GM21367 (cell line): ENCODE data around the gene RPL15.

ENCODE experiments used
- ATAC-seq: cut with Tn5 transposase; IDR thresholded peaks from one replicate; pipeline ENCODE4 v1.9.1; 2021; ENCODE audit not compliant: unreplicated experiment

The RPL15 gene

DNA sequence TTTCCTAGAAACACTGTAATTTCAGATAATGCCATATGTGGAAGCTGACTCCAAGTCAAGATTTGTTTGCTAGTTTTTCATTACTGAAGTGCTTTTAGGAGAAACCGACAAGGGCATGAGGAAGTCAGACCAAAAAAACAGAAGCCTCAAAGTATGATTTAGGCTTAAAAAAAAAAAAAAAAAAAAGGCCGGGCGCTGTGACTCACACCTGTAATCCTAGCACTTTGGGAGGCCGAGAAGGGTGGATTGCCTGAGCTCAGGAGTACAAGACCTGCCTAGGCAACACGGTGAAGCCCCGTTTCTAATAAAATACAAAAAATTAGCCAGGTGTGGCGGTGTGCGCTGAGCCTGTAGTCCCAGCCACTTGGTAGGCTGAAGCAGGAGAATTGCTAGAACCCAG, 11.6 kb downstream of the RPL15 start:
- no peak for ATAC-seq

DNA sequence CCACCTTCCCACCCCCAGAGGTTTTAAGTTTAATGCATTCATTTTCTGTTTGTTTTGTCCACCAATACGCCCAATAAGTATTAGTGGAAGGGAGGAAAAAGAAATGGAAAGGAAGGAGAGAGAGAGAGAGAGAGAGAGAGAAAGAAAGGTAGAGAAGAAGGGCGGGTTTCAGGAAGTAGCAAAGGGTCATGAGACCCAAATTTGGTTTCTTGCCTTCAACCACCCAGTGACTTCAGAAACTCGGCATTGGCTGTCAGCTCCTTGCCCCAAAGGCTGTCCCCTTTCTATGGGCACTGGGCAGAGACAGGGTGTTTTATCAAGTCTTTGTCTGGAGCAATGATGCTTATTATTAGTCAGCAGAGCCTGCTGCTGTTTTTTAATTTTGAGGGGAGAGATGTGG, 14.7 kb downstream of the RPL15 start:
- ATAC-seq: no peak

DNA sequence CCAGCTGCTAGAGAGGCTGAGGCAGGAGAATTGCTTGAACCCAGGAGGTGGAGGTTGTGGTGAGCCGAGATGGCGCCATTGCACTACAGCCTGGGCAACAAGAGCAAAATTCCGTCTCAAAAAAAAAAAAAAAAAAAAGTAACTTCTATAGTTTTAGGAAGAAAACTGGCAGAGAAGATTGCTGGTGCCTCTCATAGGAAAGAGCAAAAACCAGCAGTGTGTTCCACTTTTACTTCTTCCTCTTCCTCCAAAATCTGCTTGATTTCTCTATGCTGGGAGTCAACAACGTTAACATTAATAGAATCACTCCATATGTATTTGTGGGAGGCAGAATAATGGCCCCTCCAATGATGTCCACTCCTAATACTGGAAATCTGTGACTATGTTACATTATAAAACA, 15.6 kb downstream of the RPL15 start:
- no peak for ATAC-seq

GRCh38 chr3:23934253-23934652, 17.3 kb downstream of the RPL15 start:
- no peak for ATAC-seq

DNA sequence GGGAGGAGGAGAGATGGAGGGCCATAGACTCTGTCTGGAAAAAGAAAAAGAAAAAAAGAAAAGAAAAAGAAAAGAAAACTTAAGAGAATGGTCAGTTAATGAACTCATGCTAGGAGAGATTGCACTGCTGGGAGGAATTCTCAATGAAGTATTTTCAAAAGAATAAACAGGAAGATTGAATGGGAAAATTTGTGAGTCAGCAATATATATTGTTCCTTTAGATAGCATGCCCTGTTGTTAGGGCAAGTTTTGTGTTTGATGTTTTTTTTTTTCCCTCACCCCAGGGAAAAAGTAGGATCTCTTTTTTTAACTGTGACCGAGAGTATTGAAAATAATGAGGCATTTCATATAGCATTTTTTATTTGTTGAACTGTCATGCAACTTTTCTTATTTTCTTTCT, 20.4 kb downstream of the RPL15 start:
- ATAC-seq: no peak

DNA sequence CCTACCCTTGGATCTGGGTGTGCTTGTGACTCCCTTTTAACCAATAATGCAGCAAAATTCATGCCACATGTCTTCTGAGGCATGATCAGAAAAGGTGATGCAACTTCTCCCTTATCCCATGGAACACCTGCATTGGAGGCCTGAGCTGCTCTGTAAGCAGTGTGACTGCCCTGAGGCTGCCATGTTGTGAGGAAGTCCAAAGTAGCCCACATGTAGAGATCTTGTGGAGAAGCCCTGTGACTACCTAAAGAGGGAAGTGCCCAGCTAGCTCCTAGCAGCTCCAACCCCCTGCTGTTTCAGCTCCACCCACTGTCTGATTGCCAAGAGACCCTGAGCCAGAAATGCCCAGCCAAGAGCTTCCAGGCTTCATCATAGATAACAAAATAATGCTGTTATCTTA, 21.8 kb downstream of the RPL15 start:
- ATAC-seq: no peak

DNA sequence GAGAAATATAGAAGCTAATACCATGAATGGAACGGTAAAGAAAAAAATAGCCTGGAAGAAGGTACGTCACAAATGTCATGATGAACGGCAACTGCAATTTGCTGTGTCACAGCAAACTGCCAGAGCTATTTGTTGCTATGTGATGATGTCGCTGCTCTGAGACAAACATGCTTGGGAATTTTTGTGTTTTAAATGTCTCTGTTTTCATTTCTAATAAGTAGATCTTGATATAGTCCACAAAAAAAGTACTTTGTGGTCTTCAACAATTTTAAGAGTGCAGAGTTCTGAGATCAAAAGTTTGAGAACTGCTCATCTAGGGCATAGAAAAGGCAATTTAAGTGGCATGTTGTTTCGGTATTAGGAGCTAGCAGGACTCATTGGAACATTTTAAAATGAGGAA, 23.8 kb downstream of the RPL15 start:
- no peak for ATAC-seq

DNA sequence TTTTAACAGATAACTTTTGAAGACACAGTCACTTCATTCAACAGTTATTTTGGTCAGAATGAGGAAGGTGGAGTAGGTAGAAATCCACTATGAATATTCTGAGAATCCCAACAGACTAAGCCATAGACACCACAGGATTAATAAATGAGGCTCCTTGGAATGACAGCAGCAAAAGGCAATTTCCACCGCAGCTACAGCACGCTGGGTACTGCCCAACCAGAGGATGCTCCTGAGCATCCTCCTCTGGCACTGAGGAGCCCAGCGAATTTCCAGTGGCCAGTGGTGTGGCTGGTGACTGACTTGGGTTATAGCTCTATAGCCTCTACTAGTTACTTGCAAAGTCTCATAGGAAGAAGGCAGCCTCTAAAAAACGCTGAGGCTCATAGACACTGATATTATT, 24.5 kb downstream of the RPL15 start:
- ATAC-seq: no peak

DNA sequence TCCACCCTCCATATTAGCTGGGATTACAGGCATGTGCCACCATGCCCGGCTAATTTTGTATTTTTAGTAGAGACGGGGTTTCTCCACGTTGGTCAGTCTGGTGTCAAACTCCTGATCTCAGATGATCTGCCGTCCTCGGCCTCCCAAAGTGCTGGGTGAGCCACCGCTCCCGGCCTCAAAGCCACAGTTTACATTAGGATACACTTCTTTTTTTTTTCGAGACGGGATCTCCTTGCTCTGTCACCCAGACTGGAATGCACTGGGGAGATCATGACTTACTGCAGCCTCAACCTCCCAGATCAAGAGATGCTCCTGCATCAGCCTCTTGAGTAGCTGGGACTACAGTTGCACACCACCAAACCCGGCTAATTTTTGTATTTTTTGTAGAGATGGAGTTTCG, 25.6 kb downstream of the RPL15 start:
- ATAC-seq: no peak

GRCh38 chr3:23944007-23944783, 27.3 kb downstream of the RPL15 start:
- ATAC-seq: no peak

DNA sequence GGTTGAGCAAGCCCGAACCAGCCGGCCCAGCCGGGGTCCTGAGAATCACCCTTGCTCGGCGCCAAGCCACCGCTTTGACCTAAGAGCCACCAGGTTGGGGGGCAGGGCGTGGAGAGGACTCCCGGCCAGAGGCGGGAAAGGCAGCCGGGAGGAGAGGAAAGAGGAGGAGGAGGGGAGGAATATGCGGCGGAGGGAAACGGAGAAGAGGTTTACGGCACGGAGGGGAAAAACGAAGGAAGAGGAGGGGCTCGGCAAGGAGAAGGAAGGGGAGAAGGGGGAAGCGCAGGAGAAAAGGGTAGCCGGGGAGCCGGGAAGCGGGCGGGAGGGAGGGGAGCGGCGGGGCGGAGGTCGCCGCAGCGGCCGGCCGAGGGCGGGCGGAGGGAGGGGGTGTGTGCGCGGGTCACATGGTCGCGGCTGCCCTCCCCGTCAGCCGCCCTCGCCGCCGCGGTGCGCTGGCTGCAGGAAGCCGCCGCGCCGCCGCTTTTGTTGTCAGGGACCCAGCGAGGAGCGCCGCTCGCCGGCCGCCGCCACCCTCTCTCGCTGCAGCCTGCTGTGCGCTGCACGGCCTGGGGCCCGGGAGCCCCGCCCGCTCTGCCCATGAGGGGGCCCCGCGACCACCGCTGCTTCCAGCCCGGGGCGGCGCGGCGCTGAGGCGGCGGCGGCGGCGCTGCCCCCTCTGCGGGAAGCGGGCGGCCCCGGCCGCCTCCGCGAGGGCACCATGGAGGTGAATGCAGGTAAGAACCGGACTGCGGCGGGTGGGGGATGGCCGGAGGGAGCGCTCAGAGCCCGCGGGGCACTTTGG, 28.1 kb downstream of the RPL15 start, which contains the start of gene NR1D2:
Gene NR1D2, plus strand, starts transcription at position 426 of the 802 bp plus-strand sequence. Its CDS starts 293 bp downstream, at position 719.
- ATAC-seq: peak; percentile 52

DNA sequence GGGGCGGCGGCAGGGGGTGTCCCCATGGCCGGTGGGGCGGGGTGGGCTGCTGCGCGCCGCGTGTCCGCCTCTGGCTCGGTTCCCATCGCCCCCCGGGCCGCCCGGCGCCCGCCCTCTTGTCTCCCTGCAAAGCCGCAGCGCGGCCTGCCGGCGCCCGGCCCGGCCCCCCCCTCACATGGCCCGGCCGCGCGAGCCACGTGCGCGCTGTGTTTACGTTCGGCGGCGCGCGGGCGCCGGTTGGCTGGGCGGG, 28.7 kb downstream of the RPL15 start:
- no peak for ATAC-seq

DNA sequence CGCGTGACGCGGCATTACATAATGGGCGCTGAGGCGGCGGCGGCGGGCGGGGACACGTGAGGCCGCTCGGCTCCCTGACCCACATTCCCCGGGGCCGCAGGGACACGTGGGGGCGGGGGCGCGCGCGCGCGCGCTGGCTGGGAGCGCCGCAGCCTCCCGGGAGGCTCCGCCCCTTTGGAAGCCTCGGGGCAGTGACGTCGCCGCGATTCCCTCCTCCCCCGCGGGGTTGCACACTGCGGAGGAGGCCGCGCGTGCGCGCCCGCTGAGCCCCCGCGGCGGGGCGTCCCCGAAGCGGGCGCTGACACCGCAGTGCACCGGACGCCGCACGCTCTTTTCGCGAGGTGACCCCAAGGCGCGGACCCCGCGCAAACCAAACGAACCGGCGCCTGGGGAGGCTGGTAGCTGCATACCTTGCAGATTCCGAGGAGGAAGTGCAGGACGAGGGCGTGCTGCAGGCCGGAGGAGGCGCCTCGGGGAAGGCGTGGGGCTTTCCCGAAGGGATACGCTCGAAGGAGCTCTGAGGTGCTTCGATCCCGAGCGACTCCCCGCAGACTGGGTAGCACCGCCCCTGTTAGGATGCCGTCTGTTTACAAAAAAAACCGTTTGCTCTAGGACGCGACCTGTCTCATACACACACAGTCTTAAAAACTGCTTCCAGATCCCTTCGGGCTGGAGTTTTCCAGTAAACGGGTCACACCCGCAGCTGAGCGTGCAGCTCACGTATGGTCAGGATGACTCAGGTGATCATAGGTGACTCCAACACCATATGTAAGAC, 29.2 kb downstream of the RPL15 start:
- ATAC-seq: peak; percentile 61

- ATAC-seq: no peak
These were observed 31.8 kb downstream of the RPL15 start for GRCh38 chr3:23948761-23949160.

DNA sequence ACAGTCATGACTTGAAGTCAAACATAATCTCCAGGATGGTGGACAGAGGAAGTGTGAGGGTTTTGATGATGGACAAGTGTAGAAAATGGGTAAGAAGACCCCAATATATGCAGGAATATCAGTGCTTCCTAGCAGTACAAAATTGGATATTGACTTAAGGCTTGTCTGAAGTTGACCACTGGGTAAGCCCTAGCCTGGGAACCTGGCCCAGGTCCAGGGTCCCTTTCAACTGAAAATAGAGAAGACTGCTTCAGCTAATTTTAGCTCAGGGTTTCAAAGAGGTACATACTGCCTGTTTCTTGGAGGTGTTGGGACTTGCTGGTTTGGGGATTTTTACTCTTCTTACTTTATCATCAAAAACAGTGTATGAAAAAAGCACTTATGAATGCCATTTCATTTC, 32.9 kb downstream of the RPL15 start:
- peak; percentile 24 for ATAC-seq

DNA sequence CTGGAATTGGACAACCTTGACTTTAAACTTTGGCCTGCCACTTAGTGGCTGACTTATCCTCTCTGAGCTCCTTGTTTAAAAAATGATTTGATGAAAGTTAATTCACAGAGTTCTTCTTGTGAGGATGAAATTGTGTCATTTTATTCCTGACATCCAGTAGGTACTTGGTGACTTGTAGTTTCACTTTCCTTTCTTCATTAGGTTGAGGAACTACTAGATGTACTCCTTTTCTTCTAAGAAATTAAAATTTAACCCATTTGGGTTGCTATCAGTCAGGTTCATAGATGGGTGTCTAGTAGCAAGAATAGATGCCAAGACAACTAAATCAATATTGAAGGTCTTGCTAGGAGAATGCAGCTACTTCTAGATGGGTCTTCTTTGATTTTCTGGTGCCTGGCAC, 33.4 kb downstream of the RPL15 start:
- peak; percentile 13 for ATAC-seq

- peak; percentile 54 for ATAC-seq
These were observed 35.7 kb downstream of the RPL15 start for GRCh38 chr3:23952646-23953045.

GRCh38 chr3:23953523-23953922, 36.6 kb downstream of the RPL15 start:
- ATAC-seq: no peak

DNA sequence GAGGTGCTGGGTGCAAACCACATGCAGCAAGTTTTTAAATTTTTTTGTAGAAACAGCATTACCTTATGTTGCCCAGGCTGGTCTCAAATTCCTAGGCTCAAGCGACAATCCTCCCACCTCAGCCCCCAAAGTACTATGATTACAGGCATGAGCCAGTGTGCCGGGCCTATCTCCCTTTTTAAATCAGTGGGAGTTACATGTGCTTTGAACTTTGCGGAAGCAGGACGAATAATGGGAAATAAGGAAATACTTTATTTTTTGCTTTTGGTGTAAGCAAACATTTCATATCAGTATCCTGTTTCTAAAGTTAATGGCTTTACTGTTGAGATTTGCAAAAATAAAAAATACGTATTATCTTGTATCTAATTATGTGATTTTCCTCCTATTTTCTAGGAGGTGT, 37.2 kb downstream of the RPL15 start:
- ATAC-seq: no peak

- no peak for ATAC-seq
These were observed 39.8 kb downstream of the RPL15 start for GRCh38 chr3:23956701-23957100.

- ATAC-seq: no peak
These were observed 42.4 kb downstream of the RPL15 start for GRCh38 chr3:23959135-23959900.
